Activated T-helper 1 cell treated with anti-CD3 and anti-CD28 coated beads, Interleukin-12 subunit alpha, Interleukin-12 subunit beta, Interleukin-2, Interleukin-4 antibody, amounts not matched to agents 30 ng/mL and 10 ng/mL and 1 ng/mL, durations not matched to agents 14 hours and 24 hours and 36 hours (primary cell): Measurements from ENCODE around the gene MBLAC1. TPM values are rescaled to one million over a fixed set of nuclear protein-coding genes. Genes with fewer than 3 reads are reported as not detected.
A peak's percentile ranks its signal among the peaks of the same experiment; 100 is the strongest.

Experiments
- DNase-seq: peaks from one replicate; pipeline ENCODE4 v3.0.0; 2021; ENCODE audit warnings: low spot score
- H3K27ac Mint-ChIP-seq: one replicate; pipeline ENCODE4 v1.8.0; 2021; ENCODE audit warnings: mild to moderate bottlenecking, mixed read lengths
- H3K27me3 Mint-ChIP-seq: one replicate; pipeline ENCODE4 v1.8.0; 2022; ENCODE audit warnings: mild to moderate bottlenecking, moderate library complexity, mixed read lengths; ENCODE audit not compliant: insufficient read depth
- H3K36me3 Mint-ChIP-seq: one replicate; pipeline ENCODE4 v1.8.0; 2021; ENCODE audit warnings: low read depth, mixed read lengths
- H3K4me1 Mint-ChIP-seq: one replicate; pipeline ENCODE4 v1.8.0; 2021; ENCODE audit warnings: low read depth, mixed read lengths
- H3K4me3 Mint-ChIP-seq: one replicate; pipeline ENCODE4 v1.8.0; 2021; ENCODE audit warnings: mild to moderate bottlenecking, moderate library complexity, mixed read lengths
- H3K9me3 Mint-ChIP-seq: one replicate; pipeline ENCODE4 v1.8.0; 2021; ENCODE audit warnings: mixed read lengths
- intact Hi-C: fragments of 100-400 bp; cut with micrococcal nuclease; formaldehyde crosslinking; loops from one replicate; pipeline ENCODE4 v1.15.1; 2024
- total RNA-seq: library from RNA; stranded (reverse); gene quantifications from 2 replicates; pipeline ENCODE4 v1.2.3, GENCODE V29; 2022

The MBLAC1 gene
- total RNA-seq, 1 donor from 2014 or later: 4.1 TPM

GRCh38 chr7:100089458-100090196 is 37.1 kb upstream of the MBLAC1 start:
- H3K36me3 Mint-ChIP-seq: peaks cover 43% of the 10 kb centered on the region
- H3K9me3 Mint-ChIP-seq: no peaks in the 10 kb centered on the region
- peaks cover 6% of the 10 kb centered on the region for H3K27me3 Mint-ChIP-seq
- intact Hi-C loops: loop anchor here (1.0 to 2.0 kb wide), 6 partner anchors 8 to 171 kb away; partner anchors contain the start of genes MBLAC1, TRIM4, ZKSCAN1 and ZNF3
- H3K27ac Mint-ChIP-seq: peak overlapping the region; percentile 93
- no peak for DNase-seq
- H3K4me1 Mint-ChIP-seq: peaks cover 29% of the 10 kb centered on the region
- H3K4me3 Mint-ChIP-seq: peak overlapping the region; percentile 90

- H3K27me3 Mint-ChIP-seq: peaks cover 3% of the 10 kb centered on the region
- H3K36me3 Mint-ChIP-seq: peaks cover 51% of the 10 kb centered on the region
- DNase-seq: no peak
- no peaks in the 10 kb centered on the region for H3K9me3 Mint-ChIP-seq
- peak overlapping the region; percentile 3 for H3K27ac Mint-ChIP-seq
- intact Hi-C loops: no loop called here
- H3K4me1 Mint-ChIP-seq: peaks cover 31% of the 10 kb centered on the region
- peak overlapping the region; percentile 90 for H3K4me3 Mint-ChIP-seq
These were observed 36.0 kb upstream of the MBLAC1 start for GRCh38 chr7:100090527-100091410.

- Mint-ChIP-seq H3K4me1 (peaks cover 35% of the 10 kb centered on the region), H3K36me3 (peaks cover 59% of the 10 kb centered on the region), H3K27ac (no peak overlapping the region), H3K4me3 (peak overlapping the region; percentile 90), H3K27me3 (peaks cover 3% of the 10 kb centered on the region), H3K9me3 (no peaks in the 10 kb centered on the region)
- intact Hi-C loops: no loop called here
- no peak for DNase-seq
These were observed 35.2 kb upstream of the MBLAC1 start for GRCh38 chr7:100091411-100092181.

- no peak for DNase-seq
- Mint-ChIP-seq H3K4me1 (peaks cover 44% of the 10 kb centered on the region), H3K27ac (no peak overlapping the region), H3K36me3 (peaks cover 70% of the 10 kb centered on the region), H3K4me3 (no peak overlapping the region), H3K27me3 (no peaks in the 10 kb centered on the region), H3K9me3 (no peaks in the 10 kb centered on the region)
- intact Hi-C loops: no loop called here
These were observed 33.7 kb upstream of the MBLAC1 start for GRCh38 chr7:100093054-100093453.

GRCh38 chr7:100093498-100093897 is 33.3 kb upstream of the MBLAC1 start:
- Mint-ChIP-seq H3K27me3 (no peaks in the 10 kb centered on the region), H3K4me1 (peaks cover 48% of the 10 kb centered on the region), H3K9me3 (no peaks in the 10 kb centered on the region), H3K27ac (no peak overlapping the region), H3K4me3 (no peak overlapping the region), H3K36me3 (peaks cover 74% of the 10 kb centered on the region)
- DNase-seq: no peak
- intact Hi-C loops: no loop called here

GRCh38 chr7:100093925-100094486 is 32.8 kb upstream of the MBLAC1 start:
- peaks cover 53% of the 10 kb centered on the region for H3K4me1 Mint-ChIP-seq

GRCh38 chr7:100095289-100095688 is 31.5 kb upstream of the MBLAC1 start:
- Mint-ChIP-seq H3K4me3 (no peak overlapping the region), H3K9me3 (no peaks in the 10 kb centered on the region), H3K4me1 (peaks cover 56% of the 10 kb centered on the region), H3K27me3 (no peaks in the 10 kb centered on the region), H3K36me3 (peaks cover 84% of the 10 kb centered on the region), H3K27ac (no peak overlapping the region)
- no peak for DNase-seq
- intact Hi-C loops: no loop called here

More at GRCh38 chr7:100093925-100094486, 32.8 kb upstream of the MBLAC1 start:
- Mint-ChIP-seq H3K4me3 (no peak overlapping the region), H3K27ac (no peak overlapping the region), H3K9me3 (no peaks in the 10 kb centered on the region), H3K36me3 (peaks cover 79% of the 10 kb centered on the region), H3K27me3 (no peaks in the 10 kb centered on the region)
- intact Hi-C loops: no loop called here
- DNase-seq: no peak

GRCh38 chr7:100095704-100096103 is 31.1 kb upstream of the MBLAC1 start:
- Mint-ChIP-seq H3K4me1 (peaks cover 54% of the 10 kb centered on the region), H3K4me3 (no peak overlapping the region), H3K27me3 (no peaks in the 10 kb centered on the region), H3K9me3 (no peaks in the 10 kb centered on the region), H3K36me3 (peaks cover 81% of the 10 kb centered on the region), H3K27ac (no peak overlapping the region)
- intact Hi-C loops: no loop called here
- no peak for DNase-seq

GRCh38 chr7:100098913-100099312 is 27.9 kb upstream of the MBLAC1 start:
- Mint-ChIP-seq H3K4me1 (peaks cover 43% of the 10 kb centered on the region), H3K27me3 (no peaks in the 10 kb centered on the region), H3K4me3 (peak overlapping the region; percentile 94), H3K27ac (peak overlapping the region; percentile 67), H3K9me3 (no peaks in the 10 kb centered on the region), H3K36me3 (peaks cover 58% of the 10 kb centered on the region)
- no peak for DNase-seq
- intact Hi-C loops: no loop called here

- no peak for DNase-seq
- H3K27ac Mint-ChIP-seq: peak overlapping the region; percentile 97
- no peaks in the 10 kb centered on the region for H3K27me3 Mint-ChIP-seq
- peaks cover 58% of the 10 kb centered on the region for H3K36me3 Mint-ChIP-seq
- intact Hi-C loops: no loop called here
- H3K4me3 Mint-ChIP-seq: peak overlapping the region; percentile 94
- H3K9me3 Mint-ChIP-seq: no peaks in the 10 kb centered on the region
- peaks cover 45% of the 10 kb centered on the region for H3K4me1 Mint-ChIP-seq
These were observed 27.3 kb upstream of the MBLAC1 start for GRCh38 chr7:100099452-100099851.

- H3K4me1 Mint-ChIP-seq: peaks cover 45% of the 10 kb centered on the region
- no peaks in the 10 kb centered on the region for H3K27me3 Mint-ChIP-seq
- H3K27ac Mint-ChIP-seq: peak overlapping the region; percentile 97
- peaks cover 53% of the 10 kb centered on the region for H3K36me3 Mint-ChIP-seq
- H3K9me3 Mint-ChIP-seq: no peaks in the 10 kb centered on the region
- intact Hi-C loops: loop anchor here (1.0 to 2.0 kb wide), 14 partner anchors 11 to 605 kb away; partner anchors contain the start of genes CNPY4, GNB2, LAMTOR4 and MBLAC1
- DNase-seq: peak; percentile 89
- peak overlapping the region; percentile 94 for H3K4me3 Mint-ChIP-seq
These were observed 26.2 kb upstream of the MBLAC1 start for GRCh38 chr7:100100420-100101015.
